ENCODE results near the gene APC2.

APC2 gene

DNA sequence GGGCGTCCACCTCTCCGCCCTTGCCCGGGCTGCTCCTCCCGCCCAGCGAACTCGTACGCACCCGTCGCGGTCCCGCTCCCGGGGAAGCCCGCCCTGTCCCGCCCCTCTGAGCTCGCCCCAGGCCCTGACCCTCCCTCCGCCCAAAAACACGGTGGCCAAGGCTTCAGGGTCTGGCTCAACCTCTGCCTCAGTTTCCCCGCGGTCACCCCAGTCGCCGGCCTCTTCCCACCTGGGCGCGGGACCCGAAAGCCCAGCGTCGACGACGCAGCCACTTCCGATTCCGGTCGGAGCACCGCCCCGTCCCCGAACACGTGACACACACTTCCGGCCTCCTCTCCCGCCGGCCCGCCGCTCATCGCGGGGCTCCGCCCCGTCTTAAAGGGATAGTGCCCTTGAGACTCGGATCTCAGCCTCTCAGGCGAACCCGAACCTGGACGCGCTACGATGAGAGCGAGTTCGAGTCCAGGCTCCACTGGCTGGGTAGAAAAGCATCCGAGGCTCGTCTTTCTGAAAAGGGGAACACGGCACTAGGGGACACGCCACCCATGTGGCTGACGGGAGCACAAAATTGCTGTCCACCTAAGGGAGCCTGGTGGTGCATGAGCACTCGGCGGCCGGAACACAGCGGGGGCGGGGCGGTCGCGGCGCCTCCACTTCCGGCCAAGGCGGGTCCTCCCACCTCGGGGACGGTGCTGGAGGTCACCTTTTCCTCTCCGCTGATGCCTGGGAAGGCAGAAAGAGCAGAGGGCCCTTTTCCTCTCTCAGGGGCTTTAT is 29.2 kb downstream of the APC2 start, which contains the start of gene C19orf25:
Gene C19orf25 (minus strand): TSS at position 282 of the 774 bp plus-strand sequence. CDS start 312 bp downstream, outside the sequence.
- peak; percentile 99 for DNase-seq (ENCODE audit: low spot score)

DNA sequence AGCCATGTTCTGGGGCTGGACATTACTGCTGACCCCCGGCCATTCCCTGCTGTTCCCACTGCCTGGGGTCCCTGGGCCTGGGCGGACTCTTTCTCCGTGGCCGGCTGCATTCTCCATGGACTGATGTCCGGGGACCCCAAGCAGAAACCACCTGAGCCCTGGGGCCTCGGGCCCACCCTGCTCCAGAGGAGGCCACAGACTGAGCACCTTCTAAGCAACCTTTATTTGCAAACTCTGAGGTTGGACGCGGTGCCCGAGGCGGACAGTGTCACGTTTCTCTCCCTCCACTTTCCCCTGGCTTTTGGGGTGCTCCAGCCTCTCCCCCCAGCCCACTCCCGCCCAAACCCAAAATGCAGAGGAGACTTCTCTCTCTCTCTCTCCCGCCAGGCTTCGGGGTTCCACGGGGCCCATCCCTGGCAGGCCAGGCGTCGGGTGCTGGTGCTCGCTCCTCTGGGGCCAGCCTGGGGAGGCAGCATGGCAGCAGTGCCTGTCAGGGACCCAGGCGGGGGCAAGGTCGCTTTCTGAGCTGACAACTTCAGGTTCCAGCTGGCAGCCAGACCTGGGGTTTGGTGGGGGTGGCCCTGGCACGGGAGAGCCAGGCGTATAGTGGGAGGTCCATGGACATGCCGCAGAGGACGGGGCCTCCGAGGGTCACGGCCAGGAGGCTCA is 31.4 kb downstream of the APC2 start:
- DNase-seq (ENCODE audit: low spot score), result no peak

DNA sequence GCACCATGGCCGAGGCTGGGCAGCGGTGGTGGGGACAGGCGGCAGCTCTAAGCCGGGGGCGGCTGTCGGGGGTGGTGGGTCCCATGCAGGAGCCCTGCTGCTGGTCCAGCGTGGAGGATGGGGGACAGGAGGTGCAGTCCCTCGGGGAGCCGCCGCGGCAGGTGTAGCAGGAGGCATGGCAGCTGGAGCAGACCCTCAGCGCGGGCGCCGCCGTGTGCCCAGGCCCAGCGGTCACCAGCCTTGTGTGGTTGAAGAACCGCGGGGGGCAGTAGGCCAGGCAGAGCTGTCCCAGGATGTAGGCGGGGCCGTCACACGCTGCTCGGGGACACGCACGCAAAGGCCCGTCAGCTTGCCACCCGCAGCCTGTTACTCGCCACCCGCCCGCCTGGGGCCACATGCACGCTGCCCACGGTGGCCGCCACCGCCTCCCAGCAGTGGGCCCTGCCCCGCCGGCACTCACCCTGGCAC is 32.0 kb downstream of the APC2 start:
- no peak for DNase-seq (ENCODE audit: low spot score)

GRCh38 chr19:1482361-1483130 is 32.6 kb downstream of the APC2 start:
- DNase-seq (ENCODE audit: low spot score), result no peak

- DNase-seq (ENCODE audit: low spot score), result no peak
Measured at GRCh38 chr19:1483131-1483978, 33.4 kb downstream of the APC2 start.

DNA sequence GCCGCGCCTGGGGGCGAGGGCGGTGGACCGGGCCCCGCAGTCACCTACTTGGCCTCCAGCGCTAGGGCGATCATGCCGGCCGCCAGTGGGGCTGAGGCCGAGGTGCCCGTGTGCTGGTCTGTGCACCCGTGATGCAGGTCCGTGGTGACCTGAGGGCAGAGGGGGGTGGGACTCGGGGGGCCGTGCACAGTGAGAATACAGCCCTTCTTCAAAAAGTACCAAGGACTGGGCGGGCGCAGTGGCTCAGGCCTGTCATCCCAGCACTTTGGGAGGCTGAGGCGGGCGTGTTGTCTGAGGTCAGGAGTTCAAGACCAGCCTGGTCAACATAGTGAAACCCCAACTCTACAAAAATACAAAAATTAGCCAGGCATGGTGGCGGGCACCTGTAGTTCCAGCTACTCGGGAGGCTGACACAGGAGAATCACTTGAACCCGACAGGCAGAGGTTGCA is 34.1 kb downstream of the APC2 start:
- DNase-seq (ENCODE audit: low spot score), result no peak

DNA sequence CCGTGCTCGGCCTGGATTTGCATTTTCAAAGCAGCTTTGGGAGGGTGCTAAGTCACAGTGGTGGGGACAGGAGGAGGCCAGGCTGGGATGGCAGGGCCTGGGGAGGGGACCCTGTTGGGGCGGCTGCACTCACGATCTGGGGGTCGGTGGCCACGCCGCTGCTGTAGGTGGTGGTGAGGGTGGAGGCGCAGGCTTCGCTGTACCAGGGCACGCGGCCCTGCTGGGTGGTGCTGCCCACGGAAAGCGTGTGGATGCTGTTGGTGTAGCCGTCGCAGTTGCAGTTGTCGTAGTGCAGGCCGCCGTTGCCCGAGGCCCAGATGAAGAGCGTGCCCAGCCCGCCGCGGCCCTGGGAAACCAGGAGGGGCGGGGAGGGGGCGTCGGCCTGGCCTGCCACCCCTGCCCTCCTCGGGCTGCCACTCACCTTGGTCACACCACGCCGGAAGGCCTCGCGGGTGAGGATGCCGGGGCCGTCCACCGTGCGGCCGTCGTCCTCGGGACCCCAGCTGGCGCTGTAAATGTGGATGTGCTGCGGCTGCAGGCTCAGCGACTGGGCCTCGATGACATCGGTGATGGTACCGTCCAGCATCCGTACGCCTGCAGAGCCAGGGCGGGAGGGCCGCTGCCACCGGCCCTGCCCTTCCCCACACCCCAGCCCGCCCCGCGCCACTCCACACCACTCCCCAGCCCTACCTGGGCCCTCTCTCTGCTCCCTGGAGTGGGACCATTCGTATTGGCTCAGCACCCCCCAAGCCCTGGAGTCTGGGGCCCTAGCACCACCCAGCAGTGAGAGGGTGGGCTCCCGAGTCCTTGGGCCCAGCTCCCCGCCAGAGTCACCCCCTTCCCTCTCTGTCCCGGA is 37.0 kb downstream of the APC2 start:
- no peak for DNase-seq (ENCODE audit: low spot score)

GRCh38 chr19:1487576-1488281 is 37.8 kb downstream of the APC2 start:
- no peak for DNase-seq (ENCODE audit: low spot score)

- no peak for DNase-seq (ENCODE audit: low spot score)
Measured at GRCh38 chr19:1488282-1488601, 38.3 kb downstream of the APC2 start.

- DNase-seq (ENCODE audit: low spot score), result no peak
Measured at GRCh38 chr19:1489463-1490310, 39.8 kb downstream of the APC2 start.

- peak; percentile 98 for DNase-seq (ENCODE audit: low spot score)
Measured at GRCh38 chr19:1490311-1491113, 40.6 kb downstream of the APC2 start, which contains the start of gene PCSK4. PCSK4 (minus strand) TSS chr19:1490350; CDS start chr19:1490346, 4 bp downstream.

DNA sequence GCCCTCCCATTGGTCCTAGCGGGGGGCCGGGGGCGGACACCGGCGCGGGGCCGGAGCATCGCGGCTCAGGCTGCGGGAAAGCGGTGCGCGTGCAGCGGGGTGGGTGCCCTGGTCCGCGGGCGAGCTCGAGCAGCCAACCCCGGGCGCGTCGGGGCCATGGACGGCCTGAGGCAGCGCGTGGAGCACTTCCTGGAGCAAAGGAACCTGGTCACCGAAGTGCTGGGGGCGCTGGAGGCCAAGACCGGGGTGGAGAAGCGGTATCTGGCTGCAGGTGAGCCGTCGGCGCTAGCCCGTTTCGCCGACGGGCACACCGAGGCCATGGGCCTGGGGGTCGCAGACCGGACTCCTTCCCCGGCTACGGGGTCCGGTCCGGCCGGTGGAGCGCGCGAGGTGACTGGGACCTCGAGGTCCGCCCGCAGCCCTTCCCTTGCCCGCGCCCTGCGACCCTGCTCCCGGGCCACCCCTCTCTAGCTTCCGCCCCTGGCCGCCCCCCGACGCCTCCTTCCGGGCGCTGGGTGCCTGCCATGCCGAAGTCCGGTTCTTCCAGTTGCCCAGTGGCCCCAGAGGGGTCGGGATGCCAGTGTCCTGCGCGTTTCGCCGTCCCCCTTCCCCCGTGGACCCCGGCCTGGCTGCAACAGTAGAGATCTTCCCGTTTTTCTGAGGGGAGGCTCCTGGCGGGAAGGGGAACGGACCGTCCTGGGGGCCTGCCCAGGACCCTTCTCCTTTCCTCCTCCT is 41.4 kb downstream of the APC2 start, which contains the start of gene REEP6:
Gene REEP6 (plus strand): TSS at position 68 of the 735 bp plus-strand sequence. CDS start 89 bp downstream, at position 157.
- no peak for DNase-seq (ENCODE audit: low spot score)

GRCh38 chr19:1491849-1492170 is 41.9 kb downstream of the APC2 start:
- no peak for DNase-seq (ENCODE audit: low spot score)

GRCh38 chr19:1492474-1493006 is 42.6 kb downstream of the APC2 start:
- no peak for DNase-seq (ENCODE audit: low spot score)

DNA sequence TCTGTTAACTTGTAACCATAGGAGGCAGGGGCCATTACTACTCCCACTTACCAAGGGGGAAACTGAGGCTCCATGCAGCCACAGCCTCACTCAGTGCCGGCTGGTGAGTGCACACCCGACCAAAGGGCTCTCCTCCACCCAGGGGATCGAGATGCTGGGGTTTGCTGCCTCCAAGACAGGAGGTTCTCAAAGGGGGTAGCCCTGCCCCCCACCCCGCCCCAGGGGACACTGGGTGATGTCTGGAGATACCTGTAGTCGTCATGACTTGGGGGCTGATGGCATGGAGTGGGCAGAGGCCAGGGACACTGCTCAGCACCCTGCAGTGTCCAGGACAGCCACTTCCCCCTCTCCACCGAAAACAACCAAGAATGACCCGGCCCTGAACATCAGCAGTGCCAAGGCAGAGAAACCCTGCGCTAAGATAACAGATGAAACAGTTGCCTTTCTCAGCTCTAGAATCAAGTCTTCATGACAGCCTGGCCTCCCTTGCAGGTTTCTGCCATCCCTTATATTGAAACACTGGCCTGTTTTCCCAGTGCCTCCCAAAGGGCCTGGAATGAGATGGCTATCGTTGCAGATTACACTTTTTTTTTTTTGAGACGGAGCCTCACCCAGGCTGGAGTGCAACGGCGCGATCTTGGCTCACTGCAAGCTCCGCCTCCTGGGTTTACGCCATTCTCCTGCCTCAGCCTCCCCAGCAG is 44.3 kb downstream of the APC2 start:
- no peak for DNase-seq (ENCODE audit: low spot score)

DNA sequence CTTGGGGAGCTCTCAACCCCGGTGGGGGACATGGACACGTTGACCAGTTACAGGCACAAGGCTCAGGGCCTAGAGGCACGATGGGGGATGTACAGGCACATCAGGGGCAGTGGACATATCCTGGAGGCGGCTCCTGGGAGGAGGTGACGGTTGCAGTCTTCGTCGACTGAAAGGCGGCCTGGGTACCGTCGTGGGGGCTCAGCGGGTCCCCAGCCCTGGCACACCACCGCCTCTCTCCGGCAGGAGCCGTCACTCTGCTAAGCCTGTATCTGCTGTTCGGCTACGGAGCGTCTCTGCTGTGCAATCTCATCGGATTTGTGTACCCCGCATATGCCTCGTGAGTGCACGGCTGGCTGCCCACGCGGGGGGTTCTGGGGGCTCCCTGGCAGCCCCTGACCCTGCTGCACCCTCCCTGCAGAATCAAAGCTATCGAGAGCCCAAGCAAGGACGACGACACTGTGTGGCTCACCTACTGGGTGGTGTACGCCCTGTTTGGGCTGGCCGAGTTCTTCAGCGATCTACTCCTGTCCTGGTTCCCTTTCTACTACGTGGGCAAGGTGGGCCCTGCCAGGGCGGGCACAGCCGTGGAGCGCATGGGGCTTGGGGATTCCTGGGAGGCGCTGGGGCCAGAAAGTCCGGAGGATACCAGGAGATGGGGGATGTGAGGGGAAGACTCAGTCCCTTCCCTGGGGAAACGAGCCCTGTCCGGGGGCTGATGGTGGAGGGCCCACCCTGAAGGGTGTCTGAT is 45.3 kb downstream of the APC2 start:
- no peak for DNase-seq (ENCODE audit: low spot score)
